Measurements from ENCODE around the gene SUGCT. TPM values are rescaled to one million over a fixed set of nuclear protein-coding genes. Genes with fewer than 3 reads are reported as not detected.

SUGCT gene
- total RNA-seq, 1 experiment from 2014 or later: 1.6 TPM

GRCh38 chr7:40595129-40595528 is 460.3 kb downstream of the SUGCT start:
- CTCF ChIA-PET: no interaction called here
- peaks cover 2% of the 10 kb centered on the region for H3K9me3 Mint-ChIP-seq (ENCODE audit: low read depth, unreplicated experiment)
- intact Hi-C loops (cut with micrococcal nuclease; ENCODE audit: unreplicated experiment): no loop called here
- no peak for DNase-seq
- no peak for TF ChIP-seq CTCF (IDR thresholded peaks at IDR 0.05; ENCODE audit: unreplicated experiment)
- H3K4me1 Mint-ChIP-seq (ENCODE audit: low read depth, unreplicated experiment): no peaks in the 10 kb centered on the region
- no TSS peak for BruUV-seq (replicated peaks)
- H3K4me3 Mint-ChIP-seq (ENCODE audit: low read depth, unreplicated experiment): no peak overlapping the region
- H3K27ac Mint-ChIP-seq (ENCODE audit: unreplicated experiment): no peak overlapping the region
- no peaks in the 10 kb centered on the region for H3K36me3 Mint-ChIP-seq (ENCODE audit: insufficient read depth, unreplicated experiment)
- H3K27me3 Mint-ChIP-seq (ENCODE audit: unreplicated experiment): no peaks in the 10 kb centered on the region

GRCh38 chr7:40595832-40596231 is 461.0 kb downstream of the SUGCT start:
- H3K4me3 Mint-ChIP-seq (ENCODE audit: low read depth, unreplicated experiment): no peak overlapping the region
- TF ChIP-seq CTCF (IDR thresholded peaks at IDR 0.05; ENCODE audit: unreplicated experiment): no peak
- intact Hi-C loops (cut with micrococcal nuclease; ENCODE audit: unreplicated experiment): no loop called here
- CTCF ChIA-PET: interaction anchor here (0.7 kb wide), 1 partner anchor 106 kb away, joined by 4 read pairs; no protein-coding TSS in a partner anchor
- no peaks in the 10 kb centered on the region for H3K27me3 Mint-ChIP-seq (ENCODE audit: unreplicated experiment)
- no peaks in the 10 kb centered on the region for H3K36me3 Mint-ChIP-seq (ENCODE audit: insufficient read depth, unreplicated experiment)
- DNase-seq: no peak
- H3K4me1 Mint-ChIP-seq (ENCODE audit: low read depth, unreplicated experiment): no peaks in the 10 kb centered on the region
- no peaks in the 10 kb centered on the region for H3K9me3 Mint-ChIP-seq (ENCODE audit: low read depth, unreplicated experiment)
- H3K27ac Mint-ChIP-seq (ENCODE audit: unreplicated experiment): no peak overlapping the region
- no TSS peak for BruUV-seq (replicated peaks)

GRCh38 chr7:40597517-40597916 is 462.7 kb downstream of the SUGCT start:
- intact Hi-C loops (cut with micrococcal nuclease; ENCODE audit: unreplicated experiment): no loop called here
- Mint-ChIP-seq H3K36me3 (ENCODE audit: insufficient read depth, unreplicated experiment) (no peaks in the 10 kb centered on the region), H3K27me3 (ENCODE audit: unreplicated experiment) (no peaks in the 10 kb centered on the region), H3K4me3 (ENCODE audit: low read depth, unreplicated experiment) (no peak overlapping the region), H3K27ac (ENCODE audit: unreplicated experiment) (no peak overlapping the region), H3K4me1 (ENCODE audit: low read depth, unreplicated experiment) (no peaks in the 10 kb centered on the region), H3K9me3 (ENCODE audit: low read depth, unreplicated experiment) (no peaks in the 10 kb centered on the region)
- no peak for TF ChIP-seq CTCF (IDR thresholded peaks at IDR 0.05; ENCODE audit: unreplicated experiment)
- no peak for DNase-seq
- CTCF ChIA-PET: interaction anchor here (0.8 kb wide), 1 partner anchor 11 kb away, joined by 3 read pairs; no protein-coding TSS in a partner anchor
- BruUV-seq (replicated peaks): no TSS peak

- no peak overlapping the region for H3K27ac Mint-ChIP-seq (ENCODE audit: unreplicated experiment)
- CTCF ChIA-PET: no interaction called here
- BruUV-seq (replicated peaks): no TSS peak
- H3K4me1 Mint-ChIP-seq (ENCODE audit: low read depth, unreplicated experiment): no peaks in the 10 kb centered on the region
- H3K9me3 Mint-ChIP-seq (ENCODE audit: low read depth, unreplicated experiment): no peaks in the 10 kb centered on the region
- no peaks in the 10 kb centered on the region for H3K27me3 Mint-ChIP-seq (ENCODE audit: unreplicated experiment)
- intact Hi-C loops (cut with micrococcal nuclease; ENCODE audit: unreplicated experiment): no loop called here
- H3K4me3 Mint-ChIP-seq (ENCODE audit: low read depth, unreplicated experiment): no peak overlapping the region
- no peaks in the 10 kb centered on the region for H3K36me3 Mint-ChIP-seq (ENCODE audit: insufficient read depth, unreplicated experiment)
- TF ChIP-seq CTCF (IDR thresholded peaks at IDR 0.05; ENCODE audit: unreplicated experiment): no peak
- DNase-seq: no peak
Observed at GRCh38 chr7:40598915-40599314, 464.1 kb downstream of the SUGCT start.

Measured in Calu3 (cell line).